Measurements from ENCODE around the gene SGK1.

GRCh38 chr6:134267917-134268361 lies 50.0 kb downstream of the SGK1 start:
- TF ChIP-seq CTCF (IDR thresholded peaks at IDR 0.05; ENCODE audit: poor library complexity) (no peak), EZH2phosphoT487 (IDR thresholded peaks at IDR 0.05; ENCODE audit: low read depth, severe bottlenecking, unreplicated experiment) (no peak), EZH2 (IDR thresholded peaks at IDR 0.05; ENCODE audit: borderline replicate concordance) (no peak)

Measured in hepatocyte (in vitro differentiated cells).